NCI-H128 (cell line): ENCODE measurements around the gene TCF15.

Experiments
- DNase-seq: peaks from one replicate; lab custom pipeline; 2025; ENCODE audit not compliant: unreplicated experiment; lab: John Stamatoyannopoulos, UW

Gene TCF15

GRCh38 chr20:615514-615913, 5.4 kb upstream of the TCF15 start:
- DNase-seq, result no peak

- no peak for DNase-seq
Observed at GRCh38 chr20:611843-612185, 1.7 kb upstream of the TCF15 start.

GRCh38 chr20:611047-611842, 1.1 kb upstream of the TCF15 start:
- no peak for DNase-seq

GRCh38 chr20:609371-609964, 641 bp downstream of the TCF15 start:
- no peak for DNase-seq

GRCh38 chr20:608970-609369, 1.1 kb downstream of the TCF15 start:
- no peak for DNase-seq

- DNase-seq, result no peak
Observed at GRCh38 chr20:607476-607875, 2.6 kb downstream of the TCF15 start.

GRCh38 chr20:605237-605636, 4.9 kb downstream of the TCF15 start:
- DNase-seq, result no peak

- no peak for DNase-seq
Observed at GRCh38 chr20:603116-603640, 6.9 kb downstream of the TCF15 start.

GRCh38 chr20:602111-602970, 7.8 kb downstream of the TCF15 start:
- no peak for DNase-seq

GRCh38 chr20:600736-601135, 9.4 kb downstream of the TCF15 start:
- DNase-seq, result no peak

- no peak for DNase-seq
Observed at GRCh38 chr20:600141-600540, 10.0 kb downstream of the TCF15 start.

- DNase-seq, result no peak
Observed at GRCh38 chr20:598133-598850, 11.8 kb downstream of the TCF15 start.

- no peak for DNase-seq
Observed at GRCh38 chr20:597560-597959, 12.5 kb downstream of the TCF15 start.

- no peak for DNase-seq
Observed at GRCh38 chr20:595330-596308, 14.5 kb downstream of the TCF15 start.

GRCh38 chr20:592506-592905, 17.6 kb downstream of the TCF15 start:
- no peak for DNase-seq

- no peak for DNase-seq
Observed at GRCh38 chr20:591941-592340, 18.2 kb downstream of the TCF15 start.

GRCh38 chr20:588932-589672, 21.0 kb downstream of the TCF15 start:
- DNase-seq, result no peak

- DNase-seq, result no peak
Observed at GRCh38 chr20:588476-588875, 21.6 kb downstream of the TCF15 start.

GRCh38 chr20:584971-585301, 25.2 kb downstream of the TCF15 start:
- DNase-seq, result no peak
